ENCODE measurements around the gene ZNF280D. TPM values are rescaled to one million over a fixed set of nuclear protein-coding genes. Genes with fewer than 3 reads are reported as not detected.

Gene ZNF280D
- total and polyA plus RNA-seq, 2 of the 8 experiments (the other 6 are each of a cell fraction or from before 2014, with no cell fraction given) = 7.4 to 27.5 TPM

DNA sequence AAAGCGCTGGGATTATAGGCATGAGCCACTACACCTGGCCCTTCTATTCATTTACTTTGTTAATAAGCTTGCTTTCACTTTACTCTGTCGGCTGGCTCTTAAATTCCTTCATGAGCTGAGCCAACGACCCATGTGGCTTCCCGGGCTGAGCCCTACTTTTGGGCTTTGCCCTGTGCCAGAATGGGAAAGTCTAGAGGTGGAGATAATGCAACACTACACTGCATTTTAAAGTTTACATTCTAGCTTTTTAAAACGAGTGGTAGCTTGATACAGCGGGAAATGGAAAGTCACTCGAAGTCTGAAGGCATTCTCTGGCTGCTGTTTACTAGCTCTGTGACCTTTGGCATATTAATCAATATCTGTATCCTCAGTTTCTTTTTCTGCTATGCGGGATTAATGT lies 49.0 kb upstream of the ZNF280D start:
- Histone ChIP-seq H4K8ac (ENCODE audit: extremely low read depth, insufficient read depth, low read length) (no peak overlapping the region), H3K9me3 (ENCODE audit: insufficient read depth in 2 of 2, low read depth in 1 of 2, low read length in 1 of 2) (peaks cover 0 to 8% of the 10 kb centered on the region in 2 experiments; a peak in 1 of 4 replicates), H3K79me1 (ENCODE audit: low read depth, low read length) (no peaks in the 10 kb centered on the region), H3K4me2 (ENCODE audit: insufficient read depth in 1 of 2, low read depth in 2 of 2, low read length in 2 of 2) (no peak overlapping the region), H3K23ac (ENCODE audit: insufficient read length) (no peak overlapping the region), H4K91ac (replicated peaks; ENCODE audit: insufficient read length, low read length) (no peak overlapping the region), H3K36me3 (ENCODE audit: control insufficient read depth in 2 of 4, insufficient read depth in 4 of 4, low read length in 3 of 4) (no peaks in the 10 kb centered on the region), H3K23me2 (ENCODE audit: low read depth, low read length) (no peaks in the 10 kb centered on the region), H2BK5ac (ENCODE audit: low read depth, low read length) (no peak overlapping the region), H3K56ac (replicated peaks; ENCODE audit: insufficient read length, low read depth, low read length) (no peak overlapping the region), H3K27ac (ENCODE audit: low read depth, low read length) (no peak overlapping the region), H2BK120ac (replicated peaks; ENCODE audit: low read depth, low read length) (no peak overlapping the region), H2BK15ac (ENCODE audit: low read length) (no peak overlapping the region), H2AK5ac (ENCODE audit: low read depth, low read length) (no peak overlapping the region), H3K4me1 (replicated peaks in 1 of 4; ENCODE audit: control insufficient read depth in 3 of 4, insufficient read depth in 4 of 4, low read length in 3 of 4) (peaks cover 0 to 2% (median 0%) of the 10 kb centered on the region in 4 experiments; a peak in 1 of 7 replicates), H4K20me1 (replicated peaks in 1 of 2; ENCODE audit: control insufficient read depth in 1 of 2, insufficient read depth in 2 of 2, low read length in 2 of 2) (no peaks in the 10 kb centered on the region), H2AFZ (ENCODE audit: low read length) (no peak overlapping the region), H3K4ac (replicated peaks; ENCODE audit: insufficient read length, low read depth, low read length) (no peak overlapping the region), H4K5ac (ENCODE audit: insufficient read length, low read depth, low read length) (no peak overlapping the region), H3K14ac (ENCODE audit: insufficient read length) (no peak overlapping the region), H2BK12ac (ENCODE audit: low read depth, low read length) (no peak overlapping the region), H3K27me3 (replicated peaks in 1 of 4; ENCODE audit: control insufficient read depth in 3 of 4, extremely low read depth in 1 of 4, insufficient read depth in 3 of 4, low read length in 3 of 4) (no peaks in the 10 kb centered on the region), H3K9ac (replicated peaks in 1 of 4; ENCODE audit: extremely low read depth in 1 of 4, low read depth in 3 of 4, low read length in 3 of 4) (no peak overlapping the region), H2BK20ac (ENCODE audit: low read length) (no peak overlapping the region), H3K18ac (ENCODE audit: extremely low read depth, low read length) (no peak overlapping the region), H3K4me3 (ENCODE audit: extremely low read depth in 1 of 4, insufficient read depth in 2 of 4, low read depth in 3 of 4, low read length in 4 of 4) (no peak overlapping the region), H3K79me2 (ENCODE audit: control insufficient read depth in 1 of 2, insufficient read depth in 2 of 2, low read length in 2 of 2) (no peaks in the 10 kb centered on the region)
- FAIRE-seq (no peak), DNase-seq (ENCODE audit: low read depth in 1 of 2, low spot score in 2 of 2) (no peak)
- ChIA-PET POLR2A (ENCODE audit: partially characterized antibody) (no interaction called here), CTCF (ENCODE audit: partially characterized antibody) (interaction anchor here (1.5 kb wide), 1 partner anchor 40 kb away, joined by 3 read pairs; no protein-coding TSS in a partner anchor)
- 91% methylated on average over 8 of the region's 8 CpGs; no CpG with 5 or more reads in 1 of the 2 experiments for WGBS, 2 experiments (ENCODE audit: extremely low coverage in 1 of 2, insufficient coverage in 1 of 2, insufficient read length in 1 of 2, insufficient replicate concordance in 2 of 2, low coverage in 1 of 2, low lambda C conversion rate in 2 of 2, missing lambda C conversion rate in 1 of 2)
- TF ChIP-seq CBX8 (IDR thresholded peaks at IDR 0.05; ENCODE audit: borderline replicate concordance, low read depth, low read length) = no peak
- TF ChIP-seq SAP30 (IDR thresholded peaks at IDR 0.05; ENCODE audit: insufficient read depth, insufficient replicate concordance, low read length) = no peak
- no peak for TF ChIP-seq ZNF274 (IDR thresholded peaks at IDR 0.05; ENCODE audit: borderline replicate concordance, extremely low read depth, low read length)
- no peak for TF ChIP-seq GABPA (IDR thresholded peaks at IDR 0.05; ENCODE audit: borderline replicate concordance, insufficient read depth, low read length)
- TF ChIP-seq JUN (IDR thresholded peaks at IDR 0.05; ENCODE audit: low read depth, low read length) = no peak
- TF ChIP-seq SRF (IDR thresholded peaks at IDR 0.05; ENCODE audit: low read depth, low read length) = no peak
- no peak for TF ChIP-seq USF2 (IDR thresholded peaks at IDR 0.05; ENCODE audit: low read length)
- TF ChIP-seq SIRT6 (IDR thresholded peaks at IDR 0.05; ENCODE audit: low read length) = no peak
- no peak for TF ChIP-seq EZH2 (IDR thresholded peaks at IDR 0.05; ENCODE audit: low read depth, low read length, severe bottlenecking)
- no peak for TF ChIP-seq SIN3A (conservative IDR thresholded peaks at IDR 0.05 in 1 of 2, IDR thresholded peaks at IDR 0.05 in 1 of 2; ENCODE audit: low read depth in 1 of 2, low read length in 2 of 2)
- no peak for TF ChIP-seq ASH2L (IDR thresholded peaks at IDR 0.05; ENCODE audit: low read length)
- no peak for TF ChIP-seq EGR1 (IDR thresholded peaks at IDR 0.05; ENCODE audit: borderline replicate concordance, low read depth, low read length)

All from H1 (cell line).